ENCODE data around the gene RECK.

RECK gene

GRCh38 chr9:36029202-36029601 lies 7.5 kb upstream of the RECK start:
- DNase-seq (ENCODE audit: low spot score), result no peak

DNA sequence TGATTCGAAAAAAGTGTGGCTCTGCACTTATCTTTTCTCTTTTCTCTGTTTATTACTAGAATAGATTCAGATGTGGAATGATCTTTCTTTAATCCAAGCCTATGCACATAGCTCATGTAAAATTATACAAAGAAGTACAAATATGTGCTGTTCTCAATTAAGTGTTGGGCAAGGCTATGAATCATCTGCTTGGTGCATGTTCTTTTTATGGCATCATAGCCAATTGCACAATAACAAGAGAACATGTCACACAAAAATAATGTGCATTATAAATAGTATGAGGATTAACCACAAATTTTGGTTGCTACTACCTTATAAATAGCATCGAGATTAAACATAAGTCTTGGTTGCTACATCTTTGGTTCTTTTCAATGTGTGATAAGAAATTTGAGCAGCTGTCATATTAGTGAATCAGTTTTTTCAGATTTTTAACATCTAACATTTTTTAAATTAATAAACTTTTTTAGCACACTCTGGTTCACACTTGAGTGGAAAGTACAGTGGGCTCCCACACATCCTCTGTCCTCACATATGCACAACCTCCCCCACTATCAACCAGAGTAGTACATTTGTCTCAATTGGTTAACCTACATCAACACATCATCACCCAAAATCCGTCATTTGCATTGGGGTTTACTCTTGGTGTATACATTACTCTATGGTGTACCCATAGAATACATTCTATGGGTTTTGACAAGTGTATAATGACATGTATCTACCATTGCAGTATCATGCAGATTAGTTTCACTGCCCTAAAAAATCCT lies 6.8 kb upstream of the RECK start:
- DNase-seq (ENCODE audit: low spot score), result no peak

- no peak for DNase-seq (ENCODE audit: low spot score)
These were observed 5.8 kb upstream of the RECK start for GRCh38 chr9:36030871-36031270.

DNA sequence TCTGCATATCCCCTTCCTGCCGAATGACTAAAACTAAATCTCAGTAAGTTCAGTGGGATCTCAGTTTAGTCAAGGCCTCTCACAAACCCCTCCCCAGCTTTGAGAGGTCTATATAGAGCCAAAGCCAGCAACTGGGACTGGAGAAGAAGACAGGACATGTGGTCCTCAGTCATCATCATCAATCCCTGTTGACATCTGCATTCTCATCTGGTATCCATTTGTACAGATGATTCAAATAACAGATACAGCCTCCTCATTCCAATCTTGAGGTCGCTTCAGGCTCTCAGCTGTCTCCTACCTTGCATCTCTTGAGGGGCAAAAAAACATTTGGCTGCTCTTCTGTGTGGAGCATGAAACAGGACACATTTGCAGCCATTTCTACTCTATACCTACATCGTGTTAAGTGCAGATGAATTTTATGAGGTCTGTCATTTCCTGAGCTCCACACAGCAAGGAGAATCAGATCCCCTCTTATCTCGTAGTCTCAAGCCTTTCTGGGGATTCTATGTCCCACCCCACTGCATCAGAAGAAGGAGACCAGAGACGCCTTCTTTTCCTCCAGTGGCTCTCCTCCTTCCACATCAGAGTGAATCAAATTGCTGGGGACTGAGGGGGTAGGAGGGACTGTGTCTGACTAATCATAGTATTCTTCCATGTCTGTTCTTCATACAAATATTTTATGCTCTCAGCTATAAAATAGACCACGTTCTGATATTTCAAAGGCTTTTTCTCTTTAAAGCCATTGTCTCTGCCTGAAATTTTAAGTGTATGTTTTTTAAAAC lies 4.7 kb upstream of the RECK start:
- DNase-seq (ENCODE audit: low spot score), result no peak

GRCh38 chr9:36033788-36034187 lies 2.9 kb upstream of the RECK start:
- no peak for DNase-seq (ENCODE audit: low spot score)

DNA sequence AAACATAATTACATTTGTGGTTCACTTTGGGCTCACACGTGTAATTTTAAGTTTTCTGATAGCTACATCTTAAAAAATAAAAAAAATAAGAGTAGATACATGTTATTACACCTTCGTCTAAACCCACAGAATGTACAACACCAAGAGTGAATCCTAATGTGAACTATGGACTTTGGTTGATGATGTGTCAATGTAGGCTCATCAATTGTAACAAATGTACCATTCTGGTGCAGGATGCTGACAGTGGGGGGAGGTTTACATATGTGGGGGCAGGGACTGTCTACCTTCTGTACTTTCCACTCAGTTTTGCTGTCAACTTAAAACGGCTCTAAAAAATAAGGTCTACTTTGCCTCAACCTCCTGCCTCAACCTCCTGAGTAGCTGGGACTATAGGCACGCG lies 2.5 kb upstream of the RECK start:
- no peak for DNase-seq (ENCODE audit: low spot score)

GRCh38 chr9:36035006-36035405 lies 1.7 kb upstream of the RECK start:
- DNase-seq (ENCODE audit: low spot score), result no peak

DNA sequence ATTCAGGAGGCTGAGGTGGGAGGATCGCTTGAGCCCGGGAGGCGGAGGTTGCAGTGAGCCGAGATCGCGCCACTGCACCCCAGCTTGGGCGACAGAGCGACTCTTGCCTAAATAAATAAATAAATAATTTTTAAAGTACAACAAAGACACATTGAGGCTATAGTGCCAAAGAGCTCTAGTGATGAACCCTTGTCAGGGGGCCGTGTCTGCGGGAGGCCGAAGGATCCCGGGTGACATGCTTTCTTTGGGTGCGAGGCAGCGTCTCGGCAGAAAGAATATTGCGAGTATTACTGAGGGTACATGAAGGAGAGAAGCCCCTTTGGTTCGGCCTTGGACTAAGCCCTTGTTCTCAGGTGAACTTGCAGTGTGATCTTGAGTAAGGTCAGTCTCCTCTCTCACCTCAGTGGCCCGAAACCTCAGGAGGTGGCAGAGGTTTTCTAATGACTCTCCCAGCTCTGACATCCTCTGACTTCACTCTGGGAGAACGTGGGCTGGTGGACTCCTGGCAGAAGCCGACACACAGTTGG lies 397 bp upstream of the RECK start:
- DNase-seq (ENCODE audit: low spot score), result no peak

GRCh38 chr9:36037549-36038122 lies 923 bp downstream of the RECK start:
- no peak for DNase-seq (ENCODE audit: low spot score)

DNA sequence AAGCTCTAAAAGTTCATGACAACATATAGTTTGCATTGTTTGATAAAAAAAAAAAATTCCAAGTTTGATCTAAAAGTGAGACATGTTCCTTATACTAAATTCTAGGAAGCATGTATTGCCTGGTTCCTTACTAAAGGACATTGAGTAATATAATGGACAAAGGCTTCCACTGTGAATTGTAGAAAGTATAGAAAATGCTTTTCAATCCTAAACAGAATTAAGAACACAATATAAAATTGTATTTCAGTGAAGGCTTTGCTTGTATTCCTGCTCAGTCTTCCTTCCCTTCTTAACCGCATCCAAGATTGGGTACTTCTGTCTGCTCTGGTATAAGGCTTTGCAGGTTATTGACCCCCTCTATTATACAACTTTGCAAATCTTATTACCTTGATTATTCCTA lies 2.4 kb downstream of the RECK start:
- DNase-seq (ENCODE audit: low spot score), result no peak

DNA sequence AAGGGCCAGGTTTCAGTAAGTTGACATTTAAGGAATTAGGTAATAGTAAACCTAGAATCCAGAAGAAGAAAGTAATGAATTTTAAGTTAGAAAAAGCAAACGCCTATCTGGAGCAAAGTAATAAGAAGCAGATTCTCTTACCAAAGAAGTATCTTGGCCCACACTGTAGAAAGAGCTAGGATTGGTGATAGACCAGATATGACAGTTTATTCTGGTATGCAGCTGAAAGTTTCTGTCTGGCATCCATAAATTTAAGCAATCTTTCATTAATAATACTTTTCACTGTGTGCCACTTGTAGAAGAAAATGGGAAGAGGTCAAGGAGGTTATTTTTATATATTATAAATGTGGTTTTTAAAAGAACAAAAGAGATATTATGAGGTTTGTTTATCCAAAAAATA lies 3.0 kb downstream of the RECK start:
- DNase-seq (ENCODE audit: low spot score), result no peak

DNA sequence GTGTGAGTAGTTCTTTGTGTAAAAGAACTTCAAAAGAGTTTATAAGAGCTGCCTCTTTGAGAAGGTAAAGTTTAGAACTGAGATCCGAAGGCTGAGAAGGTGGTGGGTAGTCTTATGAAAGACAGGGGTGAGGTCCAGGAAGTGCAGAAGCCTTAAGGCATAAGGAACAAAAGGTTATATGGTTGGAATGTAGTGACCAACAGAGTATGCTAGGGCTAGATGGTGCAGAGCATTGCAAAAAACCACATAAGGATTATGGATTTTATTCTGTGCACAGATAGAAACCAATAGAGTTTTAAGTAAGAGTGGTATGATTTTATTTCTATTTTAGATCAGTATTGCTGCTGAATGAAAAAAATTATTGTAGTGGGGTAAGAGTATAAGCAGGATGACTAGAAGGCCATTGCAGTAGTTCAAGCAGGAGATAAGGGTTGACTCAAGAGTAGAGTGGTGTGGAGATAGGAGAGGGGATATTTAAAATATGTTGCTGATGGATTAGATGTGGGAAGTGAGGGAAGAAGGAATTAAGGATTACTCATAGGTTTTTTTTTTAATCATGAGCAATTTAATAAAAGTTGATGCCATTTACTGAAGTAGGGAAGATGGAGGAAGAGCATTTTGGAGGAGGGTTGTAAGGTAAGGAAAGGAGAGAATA lies 3.7 kb downstream of the RECK start:
- DNase-seq (ENCODE audit: low spot score), result no peak

GRCh38 chr9:36041506-36041905 lies 4.8 kb downstream of the RECK start:
- DNase-seq (ENCODE audit: low spot score), result no peak

DNA sequence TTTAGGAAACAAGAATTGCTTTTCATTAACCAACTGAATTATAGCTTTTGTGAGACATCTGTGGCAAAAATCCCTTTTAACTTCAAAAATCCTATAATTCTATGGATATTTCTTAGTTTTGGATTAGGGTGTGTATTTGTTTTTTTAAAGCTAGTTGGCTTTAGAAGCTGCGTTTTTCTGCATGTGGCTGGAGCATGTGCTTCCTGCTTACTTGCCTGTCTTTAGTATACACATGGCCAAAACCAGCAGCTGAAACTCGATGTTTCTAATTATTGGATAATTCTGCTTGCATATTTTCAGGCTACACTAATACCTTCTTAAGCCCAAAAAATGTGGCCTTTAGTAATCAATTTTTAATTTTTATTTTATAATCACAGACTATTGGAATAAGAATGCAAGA lies 8.9 kb downstream of the RECK start:
- no peak for DNase-seq (ENCODE audit: low spot score)

GRCh38 chr9:36046923-36047322 lies 10.2 kb downstream of the RECK start:
- no peak for DNase-seq (ENCODE audit: low spot score)

DNA sequence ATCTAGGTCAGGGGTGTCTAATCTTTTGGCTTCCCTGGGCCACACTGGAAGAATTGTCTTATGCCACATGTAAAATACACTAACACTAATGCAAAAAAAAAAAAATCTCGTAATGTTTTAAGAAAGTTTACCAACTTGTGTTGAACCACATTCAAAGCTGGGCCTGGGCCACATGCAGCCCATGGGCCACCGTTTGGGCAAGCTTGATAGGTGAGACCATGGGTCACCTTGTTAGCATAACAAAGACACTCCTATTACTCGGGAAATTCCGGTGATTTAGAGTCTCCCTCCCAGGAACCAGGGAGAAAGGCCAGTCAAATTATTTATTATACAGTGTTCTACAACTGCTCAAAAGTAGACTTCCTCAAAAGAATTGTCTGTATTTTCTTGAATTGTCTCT lies 12.7 kb downstream of the RECK start:
- no peak for DNase-seq (ENCODE audit: low spot score)

- DNase-seq (ENCODE audit: low spot score), result no peak
These were observed 13.8 kb downstream of the RECK start for GRCh38 chr9:36050476-36050875.

DNA sequence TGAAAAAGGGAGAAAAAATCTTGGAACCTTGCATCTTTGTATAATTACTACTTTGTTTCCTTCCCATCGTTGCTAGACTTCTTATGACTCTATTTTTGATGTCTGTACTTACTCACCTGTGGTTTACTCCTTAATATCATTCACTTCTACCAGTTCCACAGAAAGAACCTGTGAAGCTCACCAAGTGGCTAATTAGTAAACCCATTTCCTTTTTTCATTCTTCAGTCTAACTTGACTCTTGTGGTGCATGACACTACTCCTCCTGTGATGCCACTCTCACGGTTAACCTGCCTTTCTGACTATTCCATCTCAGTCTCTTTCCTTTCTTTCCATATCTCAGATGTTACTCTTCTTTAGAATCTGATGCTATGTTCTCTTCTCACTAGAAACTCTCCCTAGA lies 14.6 kb downstream of the RECK start:
- no peak for DNase-seq (ENCODE audit: low spot score)

DNA sequence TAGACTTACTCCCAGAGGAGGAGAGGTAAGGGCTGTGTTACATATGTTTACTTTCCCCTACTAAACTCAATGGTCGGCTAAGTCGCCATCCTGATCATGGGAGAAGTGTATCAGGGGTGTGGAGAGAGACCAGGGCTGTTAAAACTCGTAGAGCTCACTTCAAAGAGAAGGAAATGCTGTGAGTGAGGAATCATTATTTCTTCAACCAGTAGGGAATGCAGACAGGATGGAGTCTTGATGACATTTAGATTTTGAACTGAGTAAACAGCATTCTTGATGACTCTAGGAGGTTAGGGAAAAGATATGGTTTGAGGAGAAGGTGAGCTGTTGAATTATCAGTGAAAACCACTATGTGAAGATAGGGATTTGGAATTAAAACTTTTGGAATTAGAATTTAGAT lies 17.3 kb downstream of the RECK start:
- DNase-seq (ENCODE audit: low spot score), result no peak

DNA sequence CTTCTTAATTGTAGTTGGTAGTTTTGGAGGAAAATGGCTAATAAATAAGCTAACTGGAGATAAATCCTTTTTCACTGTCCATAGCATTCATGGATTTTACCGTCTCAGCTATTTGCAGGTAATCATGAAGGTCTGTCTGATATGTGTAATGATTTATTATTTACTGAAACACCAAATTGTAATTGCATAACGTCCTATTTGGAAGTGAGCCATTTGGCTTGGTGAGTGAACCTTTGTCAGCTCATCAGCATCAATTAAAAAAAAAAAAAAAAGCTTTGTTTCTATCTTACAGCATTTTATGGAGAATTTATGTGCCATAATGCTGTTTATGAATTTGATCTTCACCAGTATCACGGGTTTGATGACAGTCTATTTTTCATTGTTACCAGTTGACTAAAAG lies 20.2 kb downstream of the RECK start:
- no peak for DNase-seq (ENCODE audit: low spot score)

GRCh38 chr9:36063804-36064447 lies 27.2 kb downstream of the RECK start:
- DNase-seq (ENCODE audit: low spot score), result no peak

- no peak for DNase-seq (ENCODE audit: low spot score)
These were observed 27.8 kb downstream of the RECK start for GRCh38 chr9:36064448-36065037.

Measured in CD4-positive, alpha-beta T cell treated with Interleukin-6 at 100 ng/mL for 8 hours (primary cell).